IMR-90 (cell line): ENCODE measurements around the gene SLC6A15. TPM values are rescaled to one million over a fixed set of nuclear protein-coding genes. Genes with fewer than 3 reads are reported as not detected.

Source experiments
- ATAC-seq: fragments of 200-7000 bp; cut with Tn5 transposase; 2 replicates; pipeline ENCODE4 v1.9.1; 2020; ENCODE audit warnings: low read depth, mild to moderate bottlenecking, moderate library complexity
- BruUV-seq: library from RNA; stranded (reverse); fragments of 400-500 nt; replicated peaks from 2 replicates; lab custom pipeline; 2021; lab: Mats Ljungman, UMichigan
- CTCF ChIA-PET: fragments of 300-600 bp; formaldehyde crosslinking; extraction: SDS; loops from one replicate; lab custom pipeline; 2021; ENCODE audit warnings: antibody characterized with exemption; lab: Yijun Ruan, JAX
- POLR2A ChIA-PET: fragments of 300-600 bp; sonication (Branson Sonifier 250); formaldehyde crosslinking; loops from one replicate; lab custom pipeline; 2022; ENCODE audit warnings: antibody characterized with exemption; ENCODE audit not compliant: unreplicated experiment; lab: Charles Lee
- DNase-seq: peaks from one replicate; pipeline ENCODE4 v3.0.0; 2013
- H2AFZ ChIP-seq: replicated peaks from 2 replicates; pipeline ENCODE3; 2013; ENCODE audit warnings: low read length, mild to moderate bottlenecking; ENCODE audit not compliant: poor library complexity
- H2AK5ac ChIP-seq: 2 replicates; pipeline ENCODE4 v1.6.1; 2013; ENCODE audit warnings: low read depth, low read length, inconsistent platforms
- H2AK9ac ChIP-seq: replicated peaks from 2 replicates; pipeline ENCODE3; 2013; ENCODE audit warnings: mild to moderate bottlenecking, low read depth, low read length, moderate library complexity; ENCODE audit not compliant: poor library complexity
- H2BK120ac ChIP-seq: 2 replicates; pipeline ENCODE4 v1.6.1; 2013; ENCODE audit warnings: low read depth, low read length, inconsistent platforms
- H2BK15ac ChIP-seq: 3 replicates; pipeline ENCODE4 v1.6.1; 2013; ENCODE audit warnings: low read depth, low read length, inconsistent platforms
- H2BK20ac ChIP-seq: 2 replicates; pipeline ENCODE4 v1.6.1; 2013; ENCODE audit warnings: low read depth, mild to moderate bottlenecking, inconsistent platforms, low read length, moderate library complexity
- H2BK5ac ChIP-seq: 2 replicates; pipeline ENCODE4 v1.6.1; 2013; ENCODE audit warnings: mild to moderate bottlenecking, low read depth, low read length, inconsistent platforms; ENCODE audit not compliant: poor library complexity, severe bottlenecking
- H3K14ac ChIP-seq: replicated peaks from 2 replicates; pipeline ENCODE4 v1.6.1; 2013; ENCODE audit warnings: low read depth, low read length, inconsistent platforms
- H3K18ac ChIP-seq: 2 replicates; pipeline ENCODE4 v1.6.1; 2013; ENCODE audit warnings: low read depth, low read length, control low read depth
- H3K23ac ChIP-seq: 2 replicates; pipeline ENCODE4 v1.6.1; 2013; ENCODE audit warnings: low read depth, low read length, inconsistent platforms
- H3K27ac ChIP-seq: 2 replicates; pipeline ENCODE4 v1.5.1; 2013; ENCODE audit warnings: mild to moderate bottlenecking, control low read depth, low read length; ENCODE audit not compliant: insufficient read depth
- H3K27me3 ChIP-seq: 2 replicates; pipeline ENCODE4 v1.6.1; 2013; ENCODE audit warnings: low read length; ENCODE audit not compliant: control insufficient read depth, insufficient read depth
- H3K36me3 ChIP-seq: 2 replicates; pipeline ENCODE4 v1.6.1; 2013; ENCODE audit warnings: low read length, mixed read lengths; ENCODE audit not compliant: control insufficient read depth, insufficient read depth
- H3K4ac ChIP-seq: 2 replicates; pipeline ENCODE4 v1.6.1; 2013; ENCODE audit warnings: low read depth, low read length, inconsistent platforms
- H3K4me1 ChIP-seq: 2 replicates; pipeline ENCODE4 v1.6.1; 2013; ENCODE audit warnings: low read length, mixed read lengths; ENCODE audit not compliant: control insufficient read depth, insufficient read depth
- H3K4me2 ChIP-seq: 2 replicates; pipeline ENCODE4 v1.6.1; 2013; ENCODE audit warnings: low read depth, mild to moderate bottlenecking, control low read depth, low read length, moderate library complexity
- H3K4me3 ChIP-seq: 2 replicates; pipeline ENCODE4 v1.5.1; 2013; ENCODE audit warnings: low read depth, mild to moderate bottlenecking, control low read depth, low read length, moderate library complexity; ENCODE audit not compliant: insufficient read depth
- H3K56ac ChIP-seq: 2 replicates; pipeline ENCODE4 v1.6.1; 2013; ENCODE audit warnings: low read length, inconsistent platforms; ENCODE audit not compliant: insufficient read depth; ENCODE audit errors: extremely low read depth
- H3K79me1 ChIP-seq, 2 experiments: 2 replicates each; pipeline ENCODE4 v1.6.1; 2013; ENCODE audit warnings: low read length in 2 of 2, inconsistent platforms in 1 of 2, low read depth in 1 of 2
- H3K9ac ChIP-seq: 2 replicates; pipeline ENCODE4 v1.6.1; 2013; ENCODE audit warnings: low read depth, low read length, control low read depth
- H3K9me1 ChIP-seq: 2 replicates; pipeline ENCODE4 v1.6.1; 2013; ENCODE audit warnings: low read length, inconsistent platforms; ENCODE audit not compliant: insufficient read depth
- H3K9me3 ChIP-seq: 2 replicates; pipeline ENCODE4 v1.6.1; 2013; ENCODE audit warnings: low read length; ENCODE audit not compliant: control insufficient read depth, insufficient read depth
- H4K20me1 ChIP-seq: 2 replicates; pipeline ENCODE4 v1.6.1; 2013; ENCODE audit warnings: low read length, inconsistent platforms; ENCODE audit not compliant: insufficient read depth
- H4K5ac ChIP-seq: 2 replicates; pipeline ENCODE4 v1.6.1; 2013; ENCODE audit warnings: mild to moderate bottlenecking, low read depth, low read length, control low read depth
- H4K8ac ChIP-seq, 2 experiments: 2 replicates each; pipeline ENCODE4 v1.6.1; 2013; ENCODE audit warnings: low read depth in 2 of 2, low read length in 2 of 2, control low read depth in 1 of 2, inconsistent platforms in 1 of 2
- H4K91ac ChIP-seq: 2 replicates; pipeline ENCODE4 v1.6.1; 2013; ENCODE audit warnings: low read depth, low read length, inconsistent platforms; ENCODE audit not compliant: insufficient read depth
- MAZ ChIP-seq: IDR thresholded peaks from 2 replicates; pipeline ENCODE4 v1.6.1; 2012; ENCODE audit warnings: low read depth, mild to moderate bottlenecking, low read length, improper control_type of control experiment, moderate library complexity, borderline replicate concordance
- POLR2A ChIP-seq: IDR thresholded peaks from 2 replicates; pipeline ENCODE4 v1.6.1; 2012; ENCODE audit warnings: mild to moderate bottlenecking, low read depth, low read length
- RCOR1 ChIP-seq: IDR thresholded peaks from 2 replicates; pipeline ENCODE4 v1.6.1; 2012; ENCODE audit warnings: mild to moderate bottlenecking, low read length, improper control_type of control experiment; ENCODE audit not compliant: insufficient replicate concordance
- WGBS, 2 experiments: methylation state at CpG; one replicate each; pipeline versions ENCODE4 v1.1.5 to v1.1.7; 2013; ENCODE audit warnings: missing lambda C conversion rate in 2 of 2; ENCODE audit not compliant: insufficient read length in 1 of 2; ENCODE audit errors: extremely low coverage in 2 of 2; 5-methylcytosine and 5-hydroxymethylcytosine counted together
- dilution Hi-C: fragments of 300-500 bp; cut with HindIII; formaldehyde crosslinking; loops from one replicate; pipeline ENCODE4 v1.14.3; 2018; ENCODE audit warnings: low sequenced_read_pairs; ENCODE audit not compliant: unreplicated experiment
- in situ Hi-C: fragments of 300-500 bp; cut with MboI; formaldehyde crosslinking; loops from 3 replicates; pipeline ENCODE4 v1.14.3; 2019; ENCODE audit warnings: low sequenced_read_pairs, inconsistent platforms, mixed read lengths
- intact Hi-C: fragments of 100-400 bp; cut with micrococcal nuclease; formaldehyde crosslinking; loops from 2 replicates; pipeline ENCODE4 v1.10.0; 2022
- polyA plus RNA-seq, 3 experiments: library from polyadenylated mRNA; depleted of rRNA; stranded (reverse); fragments of >200 nt; gene quantifications; 2 replicates each; pipeline ENCODE4 v1.2.3, GENCODE V29; 2012; ENCODE audit warnings: low replicate concordance in 1 of 3
- total RNA-seq: library from RNA; depleted of rRNA; stranded (reverse); fragments of >200 nt; gene quantifications from 2 replicates; pipeline ENCODE4 v1.2.3, GENCODE V29; 2012

Gene SLC6A15
- total and polyA plus RNA-seq, 2 of the 4 experiments (the other 2 are of a cell fraction), result 0.32 to 0.72 TPM

GRCh38 chr12:84825149-84825548 is 87.5 kb downstream of the SLC6A15 start:
- H2BK20ac ChIP-seq, result no peak overlapping the region
- TF ChIP-seq POLR2A (no peak), MAZ (no peak), RCOR1 (no peak)
- no peak overlapping the region for H4K91ac ChIP-seq
- no peaks in the 10 kb centered on the region for H3K36me3 ChIP-seq
- CTCF ChIA-PET, result no interaction called here
- H3K18ac ChIP-seq, result no peak overlapping the region
- H3K4me2 ChIP-seq, result no peak overlapping the region
- H3K9ac ChIP-seq, result no peak overlapping the region
- no peak overlapping the region for H2AK5ac ChIP-seq
- no peaks in the 10 kb centered on the region for H3K4me1 ChIP-seq
- no peak overlapping the region for H3K23ac ChIP-seq
- no peaks in the 10 kb centered on the region for H3K79me1 ChIP-seq
- POLR2A ChIA-PET, result interaction anchor here (0.6 kb wide), 1 partner anchor 256 kb away, joined by 11 read pairs; no protein-coding TSS in a partner anchor
- in situ Hi-C loops (no loop called here), dilution Hi-C loops (no loop called here), intact Hi-C loops (no loop called here)
- no peak overlapping the region for H3K4ac ChIP-seq
- no peak overlapping the region for H3K14ac ChIP-seq
- no peak overlapping the region for H2BK120ac ChIP-seq
- H2BK5ac ChIP-seq, result no peak overlapping the region
- BruUV-seq, result no TSS peak
- WGBS, 2 experiments, result no CpG with 5 or more reads among the region's 2 CpGs
- no peak for DNase-seq
- no peak overlapping the region for H3K4me3 ChIP-seq
- H2AFZ ChIP-seq, result no peak overlapping the region
- no peak overlapping the region for H4K8ac ChIP-seq
- H2BK15ac ChIP-seq, result no peak overlapping the region
- H3K56ac ChIP-seq, result no peak overlapping the region
- H3K27ac ChIP-seq, result no peak overlapping the region
- no peak overlapping the region for H2AK9ac ChIP-seq
- H4K20me1 ChIP-seq, result no peaks in the 10 kb centered on the region
- no peak for ATAC-seq
- H3K9me1 ChIP-seq, result no peaks in the 10 kb centered on the region
- no peaks in the 10 kb centered on the region for H3K27me3 ChIP-seq
- H4K5ac ChIP-seq, result no peak overlapping the region
- H3K9me3 ChIP-seq, result no peaks in the 10 kb centered on the region
